NCI-H446 (cell line): ENCODE measurements around the gene AP3M1.
"Not testable (repeated sequence)": the region's sequence is repeated elsewhere in the genome, so short reads cannot be mapped to it uniquely, and the experiment has no call there.

Experiments used
- DNase-seq, 2 experiments: peaks; one replicate each; lab custom pipeline; 2025; lab: John Stamatoyannopoulos, UW

AP3M1 gene

DNA sequence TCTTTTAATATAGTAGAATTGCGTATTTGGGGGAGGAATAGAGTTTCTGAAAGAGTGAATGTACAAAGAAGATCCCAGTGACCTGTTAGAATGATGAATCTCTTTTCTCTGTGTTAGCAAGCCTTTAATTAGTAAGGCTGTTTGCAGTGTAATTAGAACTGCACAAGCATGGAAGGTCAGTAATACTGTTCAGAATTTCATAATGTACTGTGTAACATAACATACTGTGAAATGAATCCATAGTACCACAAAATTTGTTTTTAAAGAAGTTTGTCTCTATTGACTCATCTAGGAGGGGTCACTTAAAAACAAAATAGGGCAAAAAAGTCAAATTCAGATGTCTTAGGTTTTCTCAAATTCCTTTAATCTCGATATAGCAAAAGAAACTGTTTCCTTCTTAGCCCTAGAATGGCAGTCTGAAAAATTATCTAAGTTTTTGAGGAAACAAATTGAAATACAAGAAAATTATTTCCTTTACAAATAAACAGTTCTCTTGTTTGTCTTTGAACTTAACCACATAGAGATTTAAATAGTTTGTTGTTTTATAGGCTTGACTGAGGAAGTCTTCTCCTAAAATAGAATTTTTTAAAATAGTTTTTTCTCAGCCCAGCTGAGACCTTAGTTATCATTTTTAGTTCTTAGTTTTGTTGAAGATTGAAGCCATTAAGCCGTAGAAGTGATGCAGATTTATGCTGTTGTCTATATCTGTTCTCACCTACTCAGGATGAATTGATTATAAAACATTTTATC lies 12.9 kb upstream of the AP3M1 start:
- no peak for DNase-seq

DNA sequence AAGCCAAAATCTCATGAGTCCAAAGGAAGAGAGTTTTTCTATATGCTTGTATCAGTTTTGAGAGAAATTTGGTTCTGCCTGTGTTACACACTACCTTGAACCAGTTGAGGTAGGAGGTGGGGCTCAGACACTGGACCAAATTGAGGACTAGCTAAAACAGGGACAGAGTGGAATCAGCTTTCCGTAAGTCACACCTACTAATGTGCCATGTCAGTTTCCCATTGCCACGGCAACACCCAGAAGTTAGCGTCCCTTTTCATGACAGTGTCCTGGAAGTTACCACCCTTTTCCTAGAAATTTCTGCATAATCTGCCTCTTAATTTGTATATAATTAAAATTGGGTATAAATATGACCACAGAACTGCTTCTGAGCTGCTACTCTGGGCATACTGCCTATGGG lies 9.4 kb upstream of the AP3M1 start:
- DNase-seq: no peak

GRCh38 chr10:74156919-74157289 lies 6.3 kb upstream of the AP3M1 start:
- DNase-seq: peak in 1 of 2 experiments; percentile 35

GRCh38 chr10:74153676-74154075 lies 3.0 kb upstream of the AP3M1 start:
- no peak for DNase-seq

GRCh38 chr10:74153123-74153522 lies 2.5 kb upstream of the AP3M1 start:
- no peak for DNase-seq

- DNase-seq: no peak
These were observed 1.5 kb upstream of the AP3M1 start for GRCh38 chr10:74151879-74152722.

DNA sequence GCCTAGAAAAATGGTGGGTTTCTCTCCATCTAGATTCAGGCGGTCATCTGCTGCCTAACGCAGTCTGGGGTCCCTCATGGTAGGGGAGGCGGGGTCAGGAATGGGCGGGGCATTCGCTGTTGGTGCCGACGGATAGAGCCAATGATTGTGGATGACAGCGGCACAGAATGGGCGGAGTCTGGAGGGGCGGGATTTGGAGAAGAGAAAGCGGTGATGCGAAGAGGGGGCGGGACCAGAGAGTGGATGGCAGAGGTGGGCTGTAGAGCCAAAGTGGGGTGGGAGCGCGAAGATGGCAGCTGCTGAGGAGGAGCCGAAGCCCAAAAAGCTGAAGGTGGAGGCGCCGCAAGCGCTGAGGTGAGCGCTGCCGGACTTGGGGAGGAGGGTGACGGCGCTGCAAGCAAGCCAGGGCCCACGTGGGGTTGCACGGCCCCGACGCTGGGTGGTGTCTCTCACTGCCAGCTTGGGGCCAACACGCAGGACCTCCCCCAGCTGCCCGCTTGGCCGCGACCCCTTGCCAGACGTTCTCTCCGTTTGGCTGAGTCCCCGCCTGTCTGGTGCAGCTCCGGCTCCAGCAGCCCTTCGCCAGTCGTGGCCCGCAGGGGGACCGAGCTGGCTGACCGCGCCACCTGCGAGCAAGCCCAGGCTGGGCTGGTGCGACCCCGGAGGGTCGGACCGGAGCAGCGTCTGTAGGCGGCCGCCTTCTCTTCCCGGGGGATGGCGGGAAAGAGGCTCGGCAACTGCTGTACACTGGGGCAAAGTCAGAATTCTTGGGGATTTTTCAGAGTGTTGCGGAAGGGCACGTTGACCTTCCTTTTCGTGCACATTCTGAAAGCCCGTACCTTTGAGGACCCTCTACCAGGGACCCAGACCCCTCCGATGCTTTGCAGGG lies 606 bp upstream of the AP3M1 start, which contains the start of gene ADK:
ADK (plus strand) TSS at position 232 of the 889 bp plus-strand sequence; CDS start at position 290, 58 bp downstream.
- DNase-seq: peak; percentile 94 to 97

GRCh38 chr10:74146980-74147379 lies 3.6 kb downstream of the AP3M1 start:
- DNase-seq: not testable (repeated sequence)

GRCh38 chr10:74145133-74145532 lies 5.5 kb downstream of the AP3M1 start:
- DNase-seq: no peak

DNA sequence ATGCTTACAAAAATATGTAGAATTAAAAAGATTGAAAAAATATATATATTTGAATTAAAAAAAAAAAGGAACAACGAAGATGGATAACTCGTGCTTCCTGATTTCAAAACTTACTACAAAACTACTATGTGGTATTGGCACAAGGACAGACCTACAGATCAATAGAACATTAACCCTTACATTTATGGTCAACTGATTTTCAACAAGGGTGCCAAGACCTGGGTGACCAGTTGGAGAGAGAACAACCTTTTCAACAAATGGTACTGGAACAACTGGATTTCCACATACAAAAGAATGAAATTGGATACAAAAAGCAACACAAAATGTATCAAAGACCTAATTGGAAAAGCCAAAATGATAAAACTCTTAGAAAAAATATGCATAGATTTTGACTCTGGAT lies 10.1 kb downstream of the AP3M1 start:
- DNase-seq: no peak

DNA sequence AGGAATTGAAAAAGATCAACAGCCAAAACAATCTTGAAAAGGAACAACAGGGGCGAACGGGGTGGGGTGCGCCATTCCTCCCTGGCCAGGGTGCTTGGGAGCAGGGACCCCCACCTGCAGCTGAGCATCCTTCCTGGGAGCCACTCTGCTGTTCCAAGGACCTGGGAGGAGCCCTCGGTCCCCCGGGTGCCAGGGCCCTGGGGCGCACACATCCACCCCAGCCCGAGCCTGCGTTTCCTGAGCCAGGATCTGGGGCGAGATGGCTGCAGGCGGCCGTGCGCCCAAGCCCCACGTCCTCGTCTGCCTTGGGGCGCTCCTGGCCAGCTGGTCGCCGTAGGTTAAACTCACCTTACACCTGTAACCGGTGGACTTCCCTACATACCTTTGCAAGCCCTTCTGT lies 10.6 kb downstream of the AP3M1 start:
- DNase-seq: no peak

- DNase-seq: not testable (repeated sequence)
These were observed 12.0 kb downstream of the AP3M1 start for GRCh38 chr10:74138596-74138995.

GRCh38 chr10:74137992-74138391 lies 12.6 kb downstream of the AP3M1 start:
- DNase-seq: no peak

DNA sequence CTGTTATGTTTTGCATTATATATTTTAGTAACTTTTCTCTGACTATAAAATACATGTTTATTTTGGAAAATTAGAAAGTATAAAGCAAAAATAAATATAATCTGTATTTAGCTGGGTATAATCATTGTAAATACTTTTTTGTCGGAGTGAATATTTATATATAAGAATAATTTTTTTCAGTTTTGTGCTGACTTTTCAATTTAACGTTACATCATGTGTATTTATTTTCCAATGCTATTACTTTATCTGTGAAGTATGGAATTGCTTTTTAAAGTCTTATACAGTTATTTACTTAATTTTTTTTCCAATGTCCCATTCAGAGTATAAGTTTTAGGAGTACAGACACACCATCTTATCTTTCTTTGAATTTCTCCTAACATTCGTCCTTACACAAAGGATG lies 15.2 kb downstream of the AP3M1 start:
- no peak for DNase-seq

- no peak for DNase-seq
These were observed 16.5 kb downstream of the AP3M1 start for GRCh38 chr10:74133923-74134820.

- DNase-seq: no peak
These were observed 27.5 kb downstream of the AP3M1 start for GRCh38 chr10:74123081-74123480.

DNA sequence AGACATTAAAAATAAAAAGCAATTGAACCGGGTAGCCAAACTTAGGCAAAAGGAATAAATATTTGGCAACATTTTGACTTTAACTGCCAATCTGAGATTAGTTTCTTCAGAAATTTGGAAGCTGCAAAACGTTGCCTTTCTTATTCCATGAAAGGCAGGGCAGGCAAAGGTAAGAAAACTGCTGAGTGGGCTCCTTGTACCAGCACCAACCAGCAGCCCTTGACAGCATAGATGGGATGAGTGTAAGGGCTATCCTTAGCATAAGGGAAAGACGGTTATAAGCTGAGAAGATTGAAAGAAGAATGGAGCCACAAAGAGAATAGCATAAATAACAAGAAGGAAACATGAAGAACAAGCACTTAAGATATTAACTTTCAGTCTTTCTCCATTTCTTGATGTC lies 28.6 kb downstream of the AP3M1 start:
- no peak for DNase-seq

GRCh38 chr10:74121368-74121767 lies 29.3 kb downstream of the AP3M1 start:
- DNase-seq: no peak

GRCh38 chr10:74120911-74121310 lies 29.7 kb downstream of the AP3M1 start:
- no peak for DNase-seq

DNA sequence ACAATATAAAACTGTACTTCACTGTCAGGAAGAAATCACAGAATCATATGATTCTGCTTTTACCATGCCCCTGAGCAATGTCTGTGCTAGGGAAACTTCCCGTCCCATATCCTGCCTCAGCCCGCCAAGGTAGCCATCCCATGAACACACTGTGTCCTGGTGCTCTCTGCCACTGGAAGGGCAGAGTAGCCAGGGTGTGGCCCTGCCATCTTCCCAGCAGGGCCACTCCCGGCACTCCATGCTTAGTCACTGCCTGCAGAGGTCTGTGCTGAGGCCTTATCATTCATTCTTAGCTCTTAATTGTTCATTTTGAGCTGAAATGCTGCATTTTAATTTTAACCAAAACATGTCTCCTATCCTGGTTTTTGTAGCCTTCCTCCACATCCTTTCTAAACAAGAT lies 31.8 kb downstream of the AP3M1 start:
- no peak for DNase-seq

- no peak for DNase-seq
These were observed 32.9 kb downstream of the AP3M1 start for GRCh38 chr10:74117738-74118137.
